Pancreas (tissue), 10 donors: ENCODE measurements around the gene CDK6. TPM values are rescaled to one million over a fixed set of nuclear protein-coding genes. Genes with fewer than 3 reads are reported as not detected.

Source experiments
- ATAC-seq, 4 donors: fragments of 200-7000 bp; cut with Tn5 transposase; one replicate each; pipeline versions ENCODE4 v1.8.0 to v1.9.1; 2020; ENCODE audit warnings: mild to moderate bottlenecking in 4 of 4, moderate library complexity in 4 of 4
- DNase-seq, 6 donors: peaks; one replicate each; pipeline ENCODE4 v3.0.0-alpha.2; 2020
- FAIRE-seq: peaks from 2 replicates; lab custom pipeline; 2012; peaks lifted over from hg19 to GRCh38; lab: Jason Lieb, UNC
- H3K27ac ChIP-seq, 4 donors: fragments of 200-600 bp; sonication (generic); 1 replicate in 3 of 4; 2 replicates in 1 of 4; pipeline versions ENCODE4 v1.5.0 to v1.8.0; 2020
- H3K27me3 ChIP-seq, 4 donors: fragments of 200-600 bp; one replicate each; pipeline ENCODE4 v1.8.0; 2021
- H3K36me3 ChIP-seq, 3 donors: fragments of 200-600 bp; sonication (generic) in 1 of 3; one replicate each; pipeline versions ENCODE4 v1.5.0 to v1.8.0; 2020 to 2021
- H3K4me1 ChIP-seq, 3 donors: fragments of 200-600 bp; one replicate each; pipeline ENCODE4 v1.8.0; 2021
- H3K4me3 ChIP-seq, 4 donors: fragments of 200-600 bp; sonication (generic) in 2 of 4; one replicate each; pipeline versions ENCODE4 v1.5.0 to v1.8.0; 2020 to 2021
- H3K9me3 ChIP-seq, 4 donors: fragments of 200-600 bp; one replicate each; pipeline ENCODE4 v1.8.0; 2021
- WGBS, 2 donors: extraction: QIAGEN DNeasy Blood & Tissue Kit; methylation state at CpG; one replicate each; pipeline ENCODE4 v1.1.7; 2013; 5-methylcytosine and 5-hydroxymethylcytosine counted together
- intact Hi-C, 3 donors: fragments of 100-400 bp; cut with DNase I; formaldehyde crosslinking; loops; one replicate each; pipeline versions ENCODE4 v1.11.1 to v1.14.2; 2022
- polyA plus RNA-seq, 2 donors: library from polyadenylated mRNA; stranded (reverse); fragments of 200-250 nt; gene quantifications; one replicate each; pipeline ENCODE4 v1.2.3, GENCODE V29; 2013
- total RNA-seq, 6 donors: library from RNA; stranded (reverse); fragmentation: NEBNext Ultra II Directional in 4 of 6; extraction: Animal tissue kit (Norgen Biotek cat#: 25700) in 4 of 6; gene quantifications; one replicate each; pipeline versions ENCODE4 v1.2.1 to v1.2.4, GENCODE V29; 2021 to 2023
- TF ChIP-seq, protein P1 (sequence below), 4 donors: fragments of 200-600 bp; sonication (generic) in 3 of 4; IDR thresholded peaks; one replicate each; pipeline versions ENCODE4 v1.5.0 to v1.8.0; 2021; ENCODE audit warnings: antibody characterized with exemption in 4 of 4
- donor health status: healthy with polysubstance abuse.
- donor health status: DM: no; HTN: no; CAD: no; lungs with moderate emphysema.
- donor health status: DM: no; HTN: no; CAD: no.
- donor health status: control.
- donor health status: control.
- donor health status: Bipolar disorder and iron deficiency.
- donor health status: DM: yes; HTN: yes; CAD: no.
- donor health status: DM: no; HTN: no; CAD: no.
- donor health status: DM: no; HTN: no; CAD: no.
- donor health status: DM: yes; HTN: yes; CAD: no.

CDK6 gene
- total and polyA plus RNA-seq, 8 donors = 2.4 to 33.4 (median 18.7) TPM

DNA sequence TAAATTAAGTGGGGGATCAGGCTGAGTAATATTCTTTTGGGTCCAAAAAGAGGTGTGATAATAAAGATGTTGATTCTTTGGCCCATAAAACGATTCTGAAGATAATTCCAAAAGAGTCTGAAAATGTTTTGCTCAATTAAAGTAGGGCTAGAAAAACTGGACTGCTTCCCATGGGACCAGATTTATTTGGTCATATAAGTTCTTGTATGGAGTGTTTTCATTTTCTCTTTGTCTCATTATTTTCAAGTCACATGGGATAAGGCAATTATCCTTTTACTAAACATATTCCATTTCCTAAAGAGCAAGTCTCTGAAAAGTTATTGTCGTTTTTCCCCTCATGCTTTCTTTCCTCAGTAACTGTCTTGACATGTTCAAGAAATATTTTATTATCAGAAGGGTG lies 41.5 kb downstream of the CDK6 start:
- DNase-seq (no peak), ATAC-seq (no peak), FAIRE-seq (no peak)
- H3K9me3 ChIP-seq = no peaks in the 10 kb centered on the region
- no peaks in the 10 kb centered on the region for H3K36me3 ChIP-seq
- H3K4me1 ChIP-seq = peaks cover 13 to 25% (median 16%) of the 10 kb centered on the region in 3 donors
- no peak overlapping the region for H3K4me3 ChIP-seq
- H3K27me3 ChIP-seq = no peaks in the 10 kb centered on the region
- no peak overlapping the region for H3K27ac ChIP-seq
- TF ChIP-seq, protein P1, sequence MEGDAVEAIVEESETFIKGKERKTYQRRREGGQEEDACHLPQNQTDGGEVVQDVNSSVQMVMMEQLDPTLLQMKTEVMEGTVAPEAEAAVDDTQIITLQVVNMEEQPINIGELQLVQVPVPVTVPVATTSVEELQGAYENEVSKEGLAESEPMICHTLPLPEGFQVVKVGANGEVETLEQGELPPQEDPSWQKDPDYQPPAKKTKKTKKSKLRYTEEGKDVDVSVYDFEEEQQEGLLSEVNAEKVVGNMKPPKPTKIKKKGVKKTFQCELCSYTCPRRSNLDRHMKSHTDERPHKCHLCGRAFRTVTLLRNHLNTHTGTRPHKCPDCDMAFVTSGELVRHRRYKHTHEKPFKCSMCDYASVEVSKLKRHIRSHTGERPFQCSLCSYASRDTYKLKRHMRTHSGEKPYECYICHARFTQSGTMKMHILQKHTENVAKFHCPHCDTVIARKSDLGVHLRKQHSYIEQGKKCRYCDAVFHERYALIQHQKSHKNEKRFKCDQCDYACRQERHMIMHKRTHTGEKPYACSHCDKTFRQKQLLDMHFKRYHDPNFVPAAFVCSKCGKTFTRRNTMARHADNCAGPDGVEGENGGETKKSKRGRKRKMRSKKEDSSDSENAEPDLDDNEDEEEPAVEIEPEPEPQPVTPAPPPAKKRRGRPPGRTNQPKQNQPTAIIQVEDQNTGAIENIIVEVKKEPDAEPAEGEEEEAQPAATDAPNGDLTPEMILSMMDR (IDR thresholded peaks at IDR 0.05) = no peak
- intact Hi-C loops = no loop called here
- WGBS, 2 donors = 57 to 63% methylated on average over 2 of the region's 2 CpGs

DNA sequence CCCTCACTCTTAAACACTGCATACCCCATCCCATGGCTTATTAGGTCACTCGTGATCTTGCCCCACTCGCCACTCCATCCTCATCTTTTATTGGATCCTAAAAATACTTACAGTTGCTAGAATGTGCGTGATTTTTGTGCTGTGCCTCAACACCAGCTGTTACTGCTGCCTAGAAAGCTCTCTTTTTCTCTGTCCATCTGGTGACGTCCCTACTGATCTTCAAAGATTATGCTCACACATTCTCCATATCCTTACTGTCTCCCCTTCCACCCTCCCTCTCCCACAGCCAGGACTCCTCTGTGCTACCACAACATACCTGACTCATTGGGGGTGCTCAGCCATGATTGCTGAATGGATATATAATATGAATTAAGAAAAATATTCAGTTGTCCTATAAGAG lies 42.0 kb downstream of the CDK6 start:
- intact Hi-C loops = no loop called here
- no peak for ATAC-seq
- Histone ChIP-seq H3K4me3 (no peak overlapping the region), H3K4me1 (peaks cover 13 to 25% (median 16%) of the 10 kb centered on the region in 3 donors), H3K27me3 (no peaks in the 10 kb centered on the region), H3K9me3 (no peaks in the 10 kb centered on the region), H3K27ac (no peak overlapping the region), H3K36me3 (no peaks in the 10 kb centered on the region)
- TF ChIP-seq, protein P1 (IDR thresholded peaks at IDR 0.05) = no peak
- DNase-seq = no peak
- no peak for FAIRE-seq
- 83 to 89% methylated on average over 4 of the region's 4 CpGs for WGBS, 2 donors

DNA sequence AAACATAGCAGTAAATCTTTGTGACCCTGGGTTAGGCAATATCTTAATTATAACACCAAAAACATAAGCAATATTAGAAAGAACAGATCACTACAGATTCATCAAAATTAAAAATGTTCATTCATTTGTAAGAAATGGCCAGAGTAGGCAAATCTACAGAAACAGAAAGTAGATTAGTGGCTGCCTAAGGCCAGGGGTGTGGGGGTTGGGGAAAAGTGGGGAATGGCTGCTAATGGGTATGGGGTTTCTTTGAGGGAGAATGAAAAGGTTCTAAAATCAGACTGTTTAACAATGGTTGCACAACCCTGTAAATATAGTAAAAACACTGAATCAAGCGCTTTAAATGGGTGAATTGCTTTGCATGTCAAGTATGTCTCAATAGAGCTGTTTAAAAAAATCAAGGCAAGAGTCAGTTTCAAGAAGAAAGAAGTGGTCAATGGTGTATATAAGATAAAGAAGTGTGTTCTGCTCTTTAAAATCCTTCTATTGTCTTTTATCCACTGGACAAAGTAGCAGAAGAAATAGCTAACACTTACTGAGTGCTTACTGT lies 42.6 kb downstream of the CDK6 start:
- intact Hi-C loops = no loop called here
- FAIRE-seq (no peak), ATAC-seq (no peak), DNase-seq (no peak)
- H3K27me3 ChIP-seq = no peaks in the 10 kb centered on the region
- no peaks in the 10 kb centered on the region for H3K36me3 ChIP-seq
- H3K4me1 ChIP-seq = peaks cover 13 to 25% (median 16%) of the 10 kb centered on the region in 3 donors
- H3K9me3 ChIP-seq = no peaks in the 10 kb centered on the region
- TF ChIP-seq, protein P1 (IDR thresholded peaks at IDR 0.05) = no peak
- no peak overlapping the region for H3K27ac ChIP-seq
- 97% methylated on average over 1 of the region's 1 CpG for WGBS, 2 donors
- no peak overlapping the region for H3K4me3 ChIP-seq

DNA sequence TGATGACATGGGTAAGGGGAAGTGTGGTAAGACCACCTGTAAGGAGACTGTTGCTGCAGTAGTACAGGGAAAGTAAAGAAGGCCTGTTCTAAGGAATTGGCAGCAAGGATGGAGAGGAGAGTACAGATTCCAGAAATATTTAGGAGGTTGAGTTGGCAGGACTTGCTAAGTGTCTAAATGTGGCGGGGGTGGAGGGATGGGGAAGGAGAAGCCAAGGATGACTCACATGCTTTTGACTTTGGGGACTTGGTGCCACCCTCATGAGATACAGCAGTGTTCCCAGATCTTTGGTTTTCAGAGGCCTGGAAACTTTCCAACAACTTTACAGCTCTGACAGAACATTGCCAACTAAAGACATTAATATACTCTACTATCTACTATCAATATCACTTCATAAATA lies 45.4 kb downstream of the CDK6 start:
- TF ChIP-seq, protein P1 (IDR thresholded peaks at IDR 0.05) = no peak
- ATAC-seq (no peak), DNase-seq (no peak), FAIRE-seq (no peak)
- Histone ChIP-seq H3K27me3 (no peaks in the 10 kb centered on the region), H3K36me3 (no peaks in the 10 kb centered on the region), H3K4me3 (no peak overlapping the region), H3K4me1 (peaks cover 4 to 9% (median 8%) of the 10 kb centered on the region in 3 donors), H3K27ac (no peak overlapping the region), H3K9me3 (no peaks in the 10 kb centered on the region)
- 91 to 100% methylated on average over 1 of the region's 1 CpG for WGBS, 2 donors
- intact Hi-C loops = no loop called here

DNA sequence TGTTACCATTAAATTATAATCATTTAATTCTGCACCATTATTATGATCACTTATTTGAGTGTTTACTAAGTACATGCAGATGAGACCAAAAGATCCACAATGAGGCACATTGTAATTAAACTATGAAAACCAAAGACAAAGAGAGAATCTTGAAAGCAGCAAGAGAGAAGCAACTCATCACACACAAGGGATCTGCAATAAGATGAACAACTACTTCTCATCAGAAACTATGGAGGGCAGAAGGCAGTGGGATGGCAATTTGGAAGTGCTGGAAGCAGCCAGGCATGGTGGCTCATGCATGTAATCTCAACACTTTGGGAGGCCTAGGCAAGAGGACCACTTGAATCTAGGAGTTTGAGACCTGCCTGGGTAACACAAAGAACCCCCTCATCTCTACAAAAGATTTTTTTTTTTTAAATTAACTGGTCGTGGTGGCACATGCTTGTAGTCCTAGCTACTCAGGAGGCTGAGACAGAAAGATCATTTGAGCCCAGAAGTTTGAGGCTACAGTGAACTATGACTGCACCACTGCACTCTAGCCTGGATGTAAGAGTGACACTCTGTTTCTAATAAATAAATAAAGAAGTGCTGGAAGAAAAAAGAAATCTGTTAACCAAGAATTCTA lies 47.7 kb downstream of the CDK6 start:
- TF ChIP-seq, protein P1 (IDR thresholded peaks at IDR 0.05) = no peak
- no peak for ATAC-seq
- Histone ChIP-seq H3K4me3 (no peak overlapping the region), H3K9me3 (no peaks in the 10 kb centered on the region), H3K36me3 (no peaks in the 10 kb centered on the region), H3K27me3 (no peaks in the 10 kb centered on the region), H3K27ac (no peak overlapping the region), H3K4me1 (no peaks in the 10 kb centered on the region)
- intact Hi-C loops = no loop called here
- 96 to 97% methylated on average over 1 of the region's 1 CpG for WGBS, 2 donors
- DNase-seq = no peak
- no peak for FAIRE-seq
